GM06990 (cell line): ENCODE measurements around the gene TDRD10.

Experiments
- DNase-seq: peaks from one replicate; pipeline ENCODE4 v3.0.0-alpha.2; 2011; ENCODE audit not compliant: insufficient read length; ENCODE audit errors: extremely low read depth
- H3K27me3 ChIP-seq: replicated peaks from 2 replicates; pipeline ENCODE4 v1.6.0; 2011; ENCODE audit warnings: low read length; ENCODE audit not compliant: control insufficient read depth, insufficient read depth
- H3K36me3 ChIP-seq: 2 replicates; pipeline ENCODE4 v1.5.1; 2011; ENCODE audit warnings: low read length; ENCODE audit not compliant: control insufficient read depth, insufficient read depth
- H3K4me3 ChIP-seq: replicated peaks from 2 replicates; pipeline ENCODE4 v1.5.1; 2011; ENCODE audit warnings: low read depth, mild to moderate bottlenecking, control low read depth, low read length
- TF ChIP-seq, protein P1 (sequence below): IDR thresholded peaks from 2 replicates; pipeline ENCODE4 v1.5.1; 2011; ENCODE audit warnings: low read length, control low read depth, mild to moderate bottlenecking, inconsistent platforms; ENCODE audit not compliant: insufficient read depth, poor library complexity, severe bottlenecking

TDRD10 gene

GRCh38 chr1:154571964-154572288, 69.9 kb downstream of the TDRD10 start:
- TF ChIP-seq, protein P1, sequence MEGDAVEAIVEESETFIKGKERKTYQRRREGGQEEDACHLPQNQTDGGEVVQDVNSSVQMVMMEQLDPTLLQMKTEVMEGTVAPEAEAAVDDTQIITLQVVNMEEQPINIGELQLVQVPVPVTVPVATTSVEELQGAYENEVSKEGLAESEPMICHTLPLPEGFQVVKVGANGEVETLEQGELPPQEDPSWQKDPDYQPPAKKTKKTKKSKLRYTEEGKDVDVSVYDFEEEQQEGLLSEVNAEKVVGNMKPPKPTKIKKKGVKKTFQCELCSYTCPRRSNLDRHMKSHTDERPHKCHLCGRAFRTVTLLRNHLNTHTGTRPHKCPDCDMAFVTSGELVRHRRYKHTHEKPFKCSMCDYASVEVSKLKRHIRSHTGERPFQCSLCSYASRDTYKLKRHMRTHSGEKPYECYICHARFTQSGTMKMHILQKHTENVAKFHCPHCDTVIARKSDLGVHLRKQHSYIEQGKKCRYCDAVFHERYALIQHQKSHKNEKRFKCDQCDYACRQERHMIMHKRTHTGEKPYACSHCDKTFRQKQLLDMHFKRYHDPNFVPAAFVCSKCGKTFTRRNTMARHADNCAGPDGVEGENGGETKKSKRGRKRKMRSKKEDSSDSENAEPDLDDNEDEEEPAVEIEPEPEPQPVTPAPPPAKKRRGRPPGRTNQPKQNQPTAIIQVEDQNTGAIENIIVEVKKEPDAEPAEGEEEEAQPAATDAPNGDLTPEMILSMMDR: no peak
- DNase-seq: no peak
- Histone ChIP-seq H3K4me3 (no peak overlapping the region), H3K27me3 (peaks cover 2% of the 10 kb centered on the region; the same call in 1 of the 2 replicates), H3K36me3 (no peaks in the 10 kb centered on the region; the same call in none of the 2 replicates)

GRCh38 chr1:154572468-154573167, 70.6 kb downstream of the TDRD10 start:
- Histone ChIP-seq H3K36me3 (peaks cover 1% of the 10 kb centered on the region), H3K27me3 (peaks cover 2% of the 10 kb centered on the region; the same call in 1 of the 2 replicates), H3K4me3 (no peak overlapping the region)
- TF ChIP-seq, protein P1: no peak
- DNase-seq: no peak

DNA sequence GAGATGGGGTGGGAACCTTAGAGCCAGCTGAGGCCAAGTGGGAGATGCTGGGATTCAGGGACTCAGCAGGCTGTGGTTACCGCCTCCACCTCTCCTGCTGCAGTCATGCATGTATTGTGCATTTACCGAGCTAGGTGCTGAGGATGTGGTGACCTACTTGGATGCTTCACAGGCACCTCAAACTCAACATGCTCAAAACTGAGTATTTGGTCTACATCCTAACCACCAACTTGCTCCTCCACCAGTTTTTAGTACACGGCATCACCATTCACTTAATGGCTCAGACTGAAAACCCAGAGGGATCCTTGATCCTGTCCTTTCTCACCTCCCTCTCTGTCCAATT, 71.1 kb downstream of the TDRD10 start:
- Histone ChIP-seq H3K36me3 (peaks cover 4% of the 10 kb centered on the region), H3K4me3 (no peak overlapping the region), H3K27me3 (peaks cover 2% of the 10 kb centered on the region; the same call in 1 of the 2 replicates)
- no peak for DNase-seq
- TF ChIP-seq, protein P1: no peak

DNA sequence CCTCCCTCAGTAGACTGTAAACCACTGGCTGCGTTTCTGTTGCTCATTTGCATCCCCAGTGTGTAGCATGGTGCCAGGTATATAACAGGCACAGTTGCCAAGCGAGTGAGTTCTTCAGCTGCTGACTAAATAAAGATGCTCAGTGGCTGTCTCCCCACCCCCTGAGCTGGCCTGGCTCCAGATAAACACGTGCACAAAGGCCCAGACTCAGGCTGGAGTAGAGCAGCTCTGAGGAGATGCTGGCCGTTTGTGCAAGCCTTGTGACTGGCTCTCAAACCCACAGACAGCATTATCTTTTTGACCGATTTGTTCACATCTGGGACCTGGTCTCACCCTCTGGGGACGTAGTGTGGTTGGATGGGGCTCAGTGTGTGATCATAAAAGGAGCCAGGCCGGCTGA, 72.7 kb downstream of the TDRD10 start:
- H3K36me3 ChIP-seq: peaks cover 17% of the 10 kb centered on the region
- H3K4me3 ChIP-seq: no peak overlapping the region
- H3K27me3 ChIP-seq: no peaks in the 10 kb centered on the region
- no peak for DNase-seq
- TF ChIP-seq, protein P1: no peak

DNA sequence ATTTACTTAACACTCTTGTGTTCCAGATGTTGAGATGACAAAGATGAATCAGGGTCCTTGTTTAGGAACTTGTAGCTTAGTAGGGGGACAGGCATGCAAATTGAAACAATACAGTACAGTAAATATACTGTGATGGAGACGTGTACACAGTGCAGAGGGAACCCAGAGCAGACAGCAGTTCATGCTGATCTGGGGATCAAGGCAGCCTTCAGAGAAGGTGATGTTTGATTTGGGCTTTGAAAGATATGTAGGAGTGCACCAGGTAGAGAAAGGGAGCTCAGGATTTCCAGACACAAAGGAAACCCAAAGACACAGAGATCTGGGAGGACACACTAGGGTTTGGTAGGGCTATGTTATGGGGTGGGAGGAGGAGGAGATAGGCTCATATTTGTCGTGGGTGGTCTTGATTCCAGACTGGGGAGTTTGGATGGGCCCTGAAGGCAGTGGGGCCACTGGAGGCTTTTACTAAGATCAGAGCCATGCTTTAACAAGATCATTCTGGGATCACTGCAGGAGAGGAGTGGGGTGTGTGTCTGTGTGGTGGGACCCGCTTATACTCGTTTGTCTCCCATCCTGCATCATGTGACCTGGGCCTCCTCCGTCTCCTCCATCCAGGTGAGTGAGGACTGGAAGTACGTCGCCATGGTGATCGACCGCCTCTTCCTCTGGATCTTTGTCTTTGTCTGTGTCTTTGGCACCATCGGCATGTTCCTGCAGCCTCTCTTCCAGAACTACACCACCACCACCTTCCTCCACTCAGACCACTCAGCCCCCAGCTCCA, 73.3 kb downstream of the TDRD10 start:
- no peaks in the 10 kb centered on the region for H3K27me3 ChIP-seq
- TF ChIP-seq, protein P1: no peak
- peaks cover 18% of the 10 kb centered on the region for H3K36me3 ChIP-seq
- H3K4me3 ChIP-seq: no peak overlapping the region
- no peak for DNase-seq
